PC-9 (cell line): ENCODE results near the gene DUS2. TPM values are rescaled to one million over a fixed set of nuclear protein-coding genes. Genes with fewer than 3 reads are reported as not detected.
A peak's percentile ranks its signal among the peaks of the same experiment; 100 is the strongest.

ENCODE experiments used
- BruUV-seq: library from RNA; stranded (reverse); fragments of 400-500 nt; replicated peaks from 2 replicates; lab custom pipeline; 2021; lab: Mats Ljungman, UMichigan
- CTCF ChIA-PET: fragments of 300-600 bp; sonication (Branson Sonifier 250); formaldehyde crosslinking; loops from one replicate; lab custom pipeline; 2022; ENCODE audit warnings: antibody characterized with exemption; lab: Charles Lee
- POLR2A ChIA-PET: fragments of 300-600 bp; sonication (Branson Sonifier 250); formaldehyde crosslinking; loops from one replicate; lab custom pipeline; 2022; ENCODE audit warnings: antibody characterized with exemption; ENCODE audit not compliant: unreplicated experiment; lab: Charles Lee
- DNase-seq, 2 experiments: peaks; one replicate each; pipeline versions ENCODE4 v3.0.0 to v3.0.0-alpha.2; 2015 to 2022; ENCODE audit warnings: mixed read lengths in 1 of 2
- H2AFZ ChIP-seq: fragments of 200-600 bp; sonication (generic); 2 replicates; pipeline ENCODE4 v1.8.1; 2017; ENCODE audit warnings: antibody characterized with exemption
- H3F3A ChIP-seq: fragments of 200-600 bp; sonication (generic); 2 replicates; pipeline ENCODE4 v1.8.1; 2017; ENCODE audit warnings: antibody characterized with exemption, mild to moderate bottlenecking, low read depth; ENCODE audit not compliant: insufficient read depth
- H3K27ac ChIP-seq: fragments of 200-600 bp; sonication (generic); 2 replicates; pipeline ENCODE4 v1.6.1; 2016; ENCODE audit warnings: mixed run types
- H3K27me3 ChIP-seq: fragments of 200-600 bp; sonication (generic); 2 replicates; pipeline ENCODE4 v1.6.1; 2016; ENCODE audit warnings: low read depth, mixed run types; ENCODE audit not compliant: insufficient read depth
- H3K36me3 ChIP-seq: fragments of 200-600 bp; sonication (generic); 2 replicates; pipeline ENCODE4 v1.6.1; 2016; ENCODE audit warnings: low read depth, mixed run types
- H3K4me1 ChIP-seq: fragments of 200-600 bp; sonication (generic); replicated peaks from 2 replicates; pipeline ENCODE4 v1.6.1; 2016; ENCODE audit warnings: mixed run types; ENCODE audit not compliant: insufficient read depth
- H3K4me2 ChIP-seq: fragments of 200-600 bp; sonication (generic); 2 replicates; pipeline ENCODE4 v1.6.1; 2017; ENCODE audit warnings: mixed run types
- H3K4me3 ChIP-seq: fragments of 200-600 bp; sonication (generic); 2 replicates; pipeline ENCODE4 v1.6.1; 2016; ENCODE audit warnings: mixed run types
- H3K79me2 ChIP-seq: fragments of 200-600 bp; sonication (generic); 2 replicates; pipeline ENCODE4 v1.6.1; 2017; ENCODE audit warnings: low read depth, mixed run types
- H3K9me2 ChIP-seq: fragments of 200-600 bp; sonication (generic); 2 replicates; pipeline ENCODE4 v1.8.1; 2017; ENCODE audit warnings: mild to moderate bottlenecking; ENCODE audit not compliant: insufficient read depth
- H3K9me3 ChIP-seq: fragments of 200-600 bp; sonication (generic); 2 replicates; pipeline ENCODE4 v1.8.1; 2016; ENCODE audit warnings: low read depth; ENCODE audit not compliant: insufficient read depth
- H4K20me1 ChIP-seq: fragments of 200-600 bp; sonication (generic); 2 replicates; pipeline ENCODE4 v1.8.1; 2017; ENCODE audit not compliant: insufficient read depth
- CTCF ChIP-seq: fragments of 200-600 bp; sonication (generic); conservative IDR thresholded peaks from 2 replicates; pipeline ENCODE4 v1.6.1; 2017; ENCODE audit warnings: mixed run types, antibody characterized with exemption, mild to moderate bottlenecking, moderate library complexity
- EZH2 ChIP-seq: fragments of 200-600 bp; sonication (generic); IDR thresholded peaks from 2 replicates; pipeline ENCODE4 v1.8.0; 2017; ENCODE audit warnings: antibody characterized with exemption, low read depth
- intact Hi-C: fragments of 100-400 bp; cut with micrococcal nuclease; formaldehyde crosslinking; loops from one replicate; pipeline ENCODE4 v1.10.0; 2022; ENCODE audit not compliant: unreplicated experiment
- total RNA-seq: library from RNA; stranded (reverse); gene quantifications from 2 replicates; pipeline ENCODE4 v1.2.3, GENCODE V29; 2021

Gene DUS2
- total RNA-seq, 1 experiment from 2014 or later, result 29.7 TPM

GRCh38 chr16:68037841-68038597 lies 14.9 kb downstream of the DUS2 start:
- no peak for TF ChIP-seq EZH2
- no peak for TF ChIP-seq CTCF
- Histone ChIP-seq H3K9me3 (no peaks in the 10 kb centered on the region), H3K27me3 (no peaks in the 10 kb centered on the region), H4K20me1 (no peaks in the 10 kb centered on the region), H3K27ac (no peak overlapping the region), H3F3A (no peaks in the 10 kb centered on the region; the same call in 1 of the 2 replicates), H3K79me2 (no peaks in the 10 kb centered on the region), H3K9me2 (no peaks in the 10 kb centered on the region), H3K36me3 (no peaks in the 10 kb centered on the region), H3K4me3 (no peak overlapping the region), H2AFZ (no peak overlapping the region), H3K4me2 (no peak overlapping the region), H3K4me1 (no peaks in the 10 kb centered on the region)
- ChIA-PET CTCF (interaction anchor here (0.6 kb wide), 1 partner anchor 204 kb away, joined by 4 read pairs; no protein-coding TSS in a partner anchor), POLR2A (no interaction called here)
- no TSS peak for BruUV-seq
- intact Hi-C loops, result no loop called here
- DNase-seq, result no peak

- H3F3A ChIP-seq, result no peaks in the 10 kb centered on the region; the same call in 1 of the 2 replicates
- no peaks in the 10 kb centered on the region for H3K27me3 ChIP-seq
- no peaks in the 10 kb centered on the region for H4K20me1 ChIP-seq
- intact Hi-C loops, result loop anchor here (1.0 to 10.0 kb wide), 6 partner anchors 47 to 368 kb away; partner anchors contain the start of gene LCAT
- no peak overlapping the region for H3K4me3 ChIP-seq
- H3K36me3 ChIP-seq, result no peaks in the 10 kb centered on the region
- no peaks in the 10 kb centered on the region for H3K4me1 ChIP-seq
- no peaks in the 10 kb centered on the region for H3K9me3 ChIP-seq
- no peak overlapping the region for H3K27ac ChIP-seq
- peak; percentile 55 to 83 for DNase-seq
- H3K4me2 ChIP-seq, result no peak overlapping the region
- H2AFZ ChIP-seq, result no peak overlapping the region
- no peaks in the 10 kb centered on the region for H3K79me2 ChIP-seq
- H3K9me2 ChIP-seq, result no peaks in the 10 kb centered on the region
- POLR2A ChIA-PET, result interaction anchor here (0.6 kb wide), 2 partner anchors 8 to 31 kb away, joined by 5 to 23 read pairs; no protein-coding TSS in a partner anchor
- BruUV-seq, result no TSS peak
- CTCF ChIA-PET, result interaction anchor here (0.6 to 1.1 kb wide), 14 partner anchors 8 to 519 kb away, joined by 3 to 13 read pairs (median 4); no protein-coding TSS in a partner anchor
- TF ChIP-seq EZH2 (no peak), CTCF (peak; percentile 94)
Measured at GRCh38 chr16:68040506-68041288, 17.6 kb downstream of the DUS2 start.

GRCh38 chr16:68041783-68042182 lies 18.7 kb downstream of the DUS2 start:
- Histone ChIP-seq H3K4me2 (no peak overlapping the region), H3K27me3 (no peaks in the 10 kb centered on the region), H3F3A (no peaks in the 10 kb centered on the region; the same call in 1 of the 2 replicates), H3K9me2 (no peaks in the 10 kb centered on the region), H3K36me3 (no peaks in the 10 kb centered on the region), H4K20me1 (no peaks in the 10 kb centered on the region), H3K79me2 (no peaks in the 10 kb centered on the region), H3K4me1 (no peaks in the 10 kb centered on the region), H3K4me3 (no peak overlapping the region), H2AFZ (no peak overlapping the region), H3K27ac (no peak overlapping the region), H3K9me3 (no peaks in the 10 kb centered on the region)
- ChIA-PET POLR2A (no interaction called here), CTCF (interaction anchor here (0.7 kb wide), 2 partner anchors 226 to 320 kb away, joined by 6 to 8 read pairs; no protein-coding TSS in a partner anchor)
- intact Hi-C loops, result loop anchor here (2.0 to 10.0 kb wide), 4 partner anchors 97 to 369 kb away; partner anchors contain the start of gene LCAT
- DNase-seq, result no peak
- no TSS peak for BruUV-seq
- TF ChIP-seq CTCF (no peak), EZH2 (no peak)
